Upper lobe of left lung (tissue), 4 donors: ENCODE results near the gene ESPNL.

Experiments
- EP300 ChIP-seq, 4 donors: sonication (generic); formaldehyde crosslinking; IDR thresholded peaks; one replicate each; pipeline ENCODE4 v1.5.1; 2017; ENCODE audit warnings: antibody characterized with exemption in 4 of 4, control low read depth in 2 of 4
- POLR2A ChIP-seq, 4 donors: fragments of 450-650 bp; IDR thresholded peaks; one replicate each; pipeline ENCODE4 v1.5.1; 2016 to 2017; ENCODE audit warnings: antibody characterized with exemption in 4 of 4, mild to moderate bottlenecking in 2 of 4
- POLR2AphosphoS5 ChIP-seq, 2 donors: sonication (generic); formaldehyde crosslinking; IDR thresholded peaks; one replicate each; pipeline ENCODE4 v1.5.1; 2017; ENCODE audit warnings: antibody characterized with exemption in 2 of 2
- TF ChIP-seq, protein P1 (sequence below), 6 experiments: fragments of 450-650 bp in 4 of 6; fragments of 200-600 bp in 2 of 6; sonication (generic) in 2 of 6; IDR thresholded peaks; one replicate each; pipeline ENCODE4 v1.5.1; 2016 to 2019; ENCODE audit warnings: antibody characterized with exemption in 6 of 6

GRCh38 chr2:238091436-238092060, 8.6 kb upstream of the ESPNL start:
- TF ChIP-seq, protein P1, sequence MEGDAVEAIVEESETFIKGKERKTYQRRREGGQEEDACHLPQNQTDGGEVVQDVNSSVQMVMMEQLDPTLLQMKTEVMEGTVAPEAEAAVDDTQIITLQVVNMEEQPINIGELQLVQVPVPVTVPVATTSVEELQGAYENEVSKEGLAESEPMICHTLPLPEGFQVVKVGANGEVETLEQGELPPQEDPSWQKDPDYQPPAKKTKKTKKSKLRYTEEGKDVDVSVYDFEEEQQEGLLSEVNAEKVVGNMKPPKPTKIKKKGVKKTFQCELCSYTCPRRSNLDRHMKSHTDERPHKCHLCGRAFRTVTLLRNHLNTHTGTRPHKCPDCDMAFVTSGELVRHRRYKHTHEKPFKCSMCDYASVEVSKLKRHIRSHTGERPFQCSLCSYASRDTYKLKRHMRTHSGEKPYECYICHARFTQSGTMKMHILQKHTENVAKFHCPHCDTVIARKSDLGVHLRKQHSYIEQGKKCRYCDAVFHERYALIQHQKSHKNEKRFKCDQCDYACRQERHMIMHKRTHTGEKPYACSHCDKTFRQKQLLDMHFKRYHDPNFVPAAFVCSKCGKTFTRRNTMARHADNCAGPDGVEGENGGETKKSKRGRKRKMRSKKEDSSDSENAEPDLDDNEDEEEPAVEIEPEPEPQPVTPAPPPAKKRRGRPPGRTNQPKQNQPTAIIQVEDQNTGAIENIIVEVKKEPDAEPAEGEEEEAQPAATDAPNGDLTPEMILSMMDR (IDR thresholded peaks at IDR 0.05) = no peak
- TF ChIP-seq POLR2AphosphoS5 (IDR thresholded peaks at IDR 0.05) (no peak), POLR2A (IDR thresholded peaks at IDR 0.05) (no peak), EP300 (IDR thresholded peaks at IDR 0.05) (no peak)
